H1 (cell line): ENCODE data around the gene MMP20. TPM values are rescaled to one million over a fixed set of nuclear protein-coding genes. Genes with fewer than 3 reads are reported as not detected.

ENCODE experiments used
- CTCF ChIA-PET: fragments of 300-600 bp; sonication (Branson Sonifier 250); formaldehyde crosslinking; loops from one replicate; lab custom pipeline; 2021; ENCODE audit not compliant: partially characterized antibody; lab: Charles Lee
- POLR2A ChIA-PET: fragments of 300-600 bp; sonication (Branson Sonifier 250); formaldehyde crosslinking; loops from one replicate; lab custom pipeline; 2021; ENCODE audit warnings: inconsistent platforms; ENCODE audit not compliant: partially characterized antibody; lab: Charles Lee
- DNase-seq, 2 experiments: peaks; one replicate each; pipeline versions ENCODE4 v3.0.0 to v3.0.0-alpha.2; 2010 to 2022; ENCODE audit warnings: low spot score in 2 of 2, low read depth in 1 of 2, mixed read lengths in 1 of 2
- FAIRE-seq: peaks from 2 replicates; lab custom pipeline; 2011; peaks lifted over from hg19 to GRCh38; lab: Jason Lieb, UNC
- H2AFZ ChIP-seq: 2 replicates; pipeline ENCODE4 v1.8.1; 2012; ENCODE audit warnings: low read length, inconsistent platforms
- H2AK5ac ChIP-seq: 2 replicates; pipeline ENCODE4 v1.6.1; 2013; ENCODE audit warnings: low read depth, low read length
- H2BK120ac ChIP-seq: replicated peaks from 2 replicates; pipeline ENCODE3; 2013; ENCODE audit warnings: low read depth, low read length, inconsistent platforms
- H2BK12ac ChIP-seq: 2 replicates; pipeline ENCODE4 v1.6.1; 2013; ENCODE audit warnings: low read depth, low read length
- H2BK15ac ChIP-seq: 2 replicates; pipeline ENCODE4 v1.6.1; 2013; ENCODE audit warnings: low read length
- H2BK20ac ChIP-seq: 2 replicates; pipeline ENCODE4 v1.6.1; 2013; ENCODE audit warnings: low read length
- H2BK5ac ChIP-seq: 2 replicates; pipeline ENCODE4 v1.6.1; 2013; ENCODE audit warnings: low read depth, low read length
- H3K14ac ChIP-seq: 2 replicates; pipeline ENCODE4 v1.6.1; 2013; ENCODE audit warnings: inconsistent platforms; ENCODE audit not compliant: insufficient read length
- H3K18ac ChIP-seq: 2 replicates; pipeline ENCODE4 v1.6.1; 2013; ENCODE audit warnings: low read length; ENCODE audit errors: extremely low read depth
- H3K23ac ChIP-seq: 2 replicates; pipeline ENCODE4 v1.6.1; 2013; ENCODE audit warnings: inconsistent platforms; ENCODE audit not compliant: insufficient read length
- H3K23me2 ChIP-seq: 2 replicates; pipeline ENCODE4 v1.6.1; 2013; ENCODE audit warnings: low read depth, low read length
- H3K27ac ChIP-seq: 2 replicates; pipeline ENCODE4 v1.6.1; 2011; ENCODE audit warnings: low read depth, low read length, inconsistent platforms
- H3K27me3 ChIP-seq, 4 experiments: replicated peaks in 1 of 4; 1 replicate in 1 of 4; 2 replicates in 3 of 4; pipeline versions ENCODE4 v1.6.1 to v1.8.1; 2011 to 2013; ENCODE audit warnings: low read length in 3 of 4, mild to moderate bottlenecking in 3 of 4, inconsistent platforms in 2 of 4, mixed read lengths in 2 of 4, moderate library complexity in 1 of 4; ENCODE audit not compliant: control insufficient read depth in 3 of 4, insufficient read depth in 3 of 4; ENCODE audit errors: extremely low read depth in 1 of 4
- H3K36me3 ChIP-seq, 4 experiments: 2 replicates each; pipeline versions ENCODE4 v1.6.1 to v1.8.1; 2011 to 2013; ENCODE audit warnings: mild to moderate bottlenecking in 4 of 4, low read length in 3 of 4, moderate library complexity in 2 of 4, control low read depth in 1 of 4, inconsistent platforms in 1 of 4; ENCODE audit not compliant: insufficient read depth in 4 of 4, control insufficient read depth in 2 of 4
- H3K4ac ChIP-seq: replicated peaks from 2 replicates; pipeline ENCODE3; 2013; ENCODE audit warnings: low read length, low read depth, mixed read lengths, inconsistent platforms; ENCODE audit not compliant: insufficient read length
- H3K4me1 ChIP-seq, 4 experiments: replicated peaks in 1 of 4; 1 replicate in 1 of 4; 2 replicates in 3 of 4; pipeline versions ENCODE4 v1.6.1 to v1.8.1; 2011 to 2013; ENCODE audit warnings: low read length in 3 of 4, inconsistent platforms in 2 of 4, mixed read lengths in 1 of 4; ENCODE audit not compliant: insufficient read depth in 4 of 4, control insufficient read depth in 3 of 4
- H3K4me2 ChIP-seq, 2 experiments: 2 replicates each; pipeline versions ENCODE4 v1.6.1 to v1.8.1; 2011 to 2013; ENCODE audit warnings: low read depth in 2 of 2, low read length in 2 of 2, control low read depth in 1 of 2, inconsistent platforms in 1 of 2, mild to moderate bottlenecking in 1 of 2; ENCODE audit not compliant: insufficient read depth in 1 of 2
- H3K4me3 ChIP-seq, 4 experiments: fragments of 200-600, 300-600 bp in 1 of 4; sonication (generic), shearing (Covaris generic), sonication (Bioruptor Twin) in 1 of 4; 2 replicates each; pipeline versions ENCODE4 v1.5.1 to v1.8.1; 2011 to 2016; ENCODE audit warnings: low read length in 4 of 4, low read depth in 3 of 4, control low read depth in 2 of 4, inconsistent platforms in 2 of 4, mild to moderate bottlenecking in 2 of 4, mixed read lengths in 1 of 4, moderate library complexity in 1 of 4; ENCODE audit not compliant: insufficient read depth in 2 of 4; ENCODE audit errors: extremely low read depth in 1 of 4
- H3K56ac ChIP-seq: replicated peaks from 2 replicates; pipeline ENCODE3; 2013; ENCODE audit warnings: low read depth, mild to moderate bottlenecking, mixed read lengths, low read length, inconsistent platforms; ENCODE audit not compliant: insufficient read length
- H3K79me1 ChIP-seq: 2 replicates; pipeline ENCODE4 v1.6.1; 2013; ENCODE audit warnings: low read depth, low read length, control low read depth
- H3K79me2 ChIP-seq, 2 experiments: 2 replicates each; pipeline versions ENCODE4 v1.6.1 to v1.8.1; 2012 to 2013; ENCODE audit warnings: low read length in 2 of 2, mild to moderate bottlenecking in 2 of 2, inconsistent platforms in 1 of 2; ENCODE audit not compliant: insufficient read depth in 2 of 2, control insufficient read depth in 1 of 2
- H3K9ac ChIP-seq, 4 experiments: replicated peaks in 1 of 4; 1 replicate in 1 of 4; 2 replicates in 3 of 4; pipeline versions ENCODE4 v1.6.1 to v1.8.1; 2011 to 2013; ENCODE audit warnings: low read depth in 3 of 4, low read length in 3 of 4, control low read depth in 2 of 4, mild to moderate bottlenecking in 2 of 4, moderate library complexity in 2 of 4, inconsistent platforms in 1 of 4; ENCODE audit errors: extremely low read depth in 1 of 4
- H3K9me3 ChIP-seq, 2 experiments: 2 replicates each; pipeline versions ENCODE4 v1.6.1 to v1.8.1; 2012 to 2013; ENCODE audit warnings: mild to moderate bottlenecking in 2 of 2, moderate library complexity in 2 of 2, control low read depth in 1 of 2, inconsistent platforms in 1 of 2, low read depth in 1 of 2, low read length in 1 of 2, mixed read lengths in 1 of 2; ENCODE audit not compliant: insufficient read depth in 2 of 2
- H4K20me1 ChIP-seq, 2 experiments: replicated peaks in 1 of 2; 2 replicates each; pipeline versions ENCODE3 to v1.8.1; 2011 to 2013; ENCODE audit warnings: inconsistent platforms in 2 of 2, low read length in 2 of 2, mild to moderate bottlenecking in 1 of 2; ENCODE audit not compliant: insufficient read depth in 2 of 2, control insufficient read depth in 1 of 2
- H4K5ac ChIP-seq: 2 replicates; pipeline ENCODE4 v1.6.1; 2013; ENCODE audit warnings: low read length, low read depth, mixed read lengths, inconsistent platforms; ENCODE audit not compliant: insufficient read length
- H4K8ac ChIP-seq: 2 replicates; pipeline ENCODE4 v1.8.0; 2013; ENCODE audit warnings: mild to moderate bottlenecking, moderate library complexity, low read length, inconsistent platforms; ENCODE audit not compliant: insufficient read depth; ENCODE audit errors: extremely low read depth
- H4K91ac ChIP-seq: replicated peaks from 2 replicates; pipeline ENCODE3; 2013; ENCODE audit warnings: low read length, mixed read lengths, inconsistent platforms; ENCODE audit not compliant: insufficient read length
- ATF3 ChIP-seq: IDR thresholded peaks from 2 replicates; pipeline ENCODE4 v1.6.1; 2011; ENCODE audit warnings: low read depth, mild to moderate bottlenecking, low read length; ENCODE audit not compliant: insufficient read depth
- CHD1 ChIP-seq: IDR thresholded peaks from 2 replicates; pipeline ENCODE4 v1.6.1; 2012; ENCODE audit warnings: low read depth, low read length, improper control_type of control experiment
- CTCF ChIP-seq, 3 experiments: IDR thresholded peaks; 1 replicate in 2 of 3; 2 replicates in 1 of 3; pipeline versions ENCODE4 v1.5.1 to v1.6.1; 2011; ENCODE audit warnings: low read length in 3 of 3, mild to moderate bottlenecking in 3 of 3, inconsistent platforms in 2 of 3, low read depth in 1 of 3, moderate library complexity in 1 of 3; ENCODE audit not compliant: insufficient read depth in 1 of 3; ENCODE audit errors: control extremely low read depth in 1 of 3
- EZH2 ChIP-seq: fragments of 200-600 bp; sonication (generic); IDR thresholded peaks from 2 replicates; pipeline ENCODE4 v1.7.1; 2012; ENCODE audit warnings: low read depth, mild to moderate bottlenecking, moderate library complexity, low read length, inconsistent platforms; ENCODE audit not compliant: severe bottlenecking
- HDAC6 ChIP-seq: IDR thresholded peaks from one replicate; pipeline ENCODE4 v1.7.1; 2012; ENCODE audit warnings: low read depth, mild to moderate bottlenecking, inconsistent platforms, low read length, moderate library complexity
- MAX ChIP-seq: IDR thresholded peaks from 2 replicates; pipeline ENCODE4 v1.6.1; 2012; ENCODE audit warnings: inconsistent platforms
- WGBS, 2 experiments: shearing (Covaris generic) in 1 of 2; methylation state at CpG; one replicate each; pipeline versions ENCODE4 v1.1.6 to v1.1.7; 2013 to 2015; ENCODE audit warnings: low lambda C conversion rate in 2 of 2, mixed read lengths in 2 of 2, inconsistent platforms in 1 of 2, low coverage in 1 of 2, missing lambda C conversion rate in 1 of 2; ENCODE audit not compliant: insufficient replicate concordance in 2 of 2, insufficient coverage in 1 of 2, insufficient read length in 1 of 2; ENCODE audit errors: extremely low coverage in 1 of 2, missing lambda C conversion rate in 1 of 2; 5-methylcytosine and 5-hydroxymethylcytosine counted together
- polyA plus RNA-seq, 7 experiments: library from polyadenylated mRNA; depleted of rRNA in 3 of 7; stranded (reverse) in 5 of 7; unstranded in 2 of 7; fragments of >200 nt in 5 of 7; fragments of 200-250 nt in 2 of 7; gene quantifications; 1 replicate in 5 of 7; 2 replicates in 1 of 7; 4 replicates in 1 of 7; pipeline versions ENCODE4 v1.2.1 to v1.2.3, GENCODE V29; 2011 to 2013; ENCODE audit warnings: missing spikeins in 2 of 7, mixed read lengths in 2 of 7
- total RNA-seq: library from RNA; stranded (reverse); fragmentation: NEBNext Ultra II Directional; extraction: Animal tissue kit (Norgen Biotek cat#: 25700); gene quantifications from 2 replicates; pipeline ENCODE4 v1.2.1, GENCODE V29; 2021

MMP20 gene
- total and polyA plus RNA-seq, 2 of the 8 experiments (the other 6 are each of a cell fraction or from before 2014, with no cell fraction given), result not detected

- Histone ChIP-seq H2AFZ (no peak overlapping the region), H3K9ac (no peak overlapping the region), H3K23me2 (no peaks in the 10 kb centered on the region), H3K27me3 (no peaks in the 10 kb centered on the region), H3K4me2 (no peak overlapping the region), H2AK5ac (no peak overlapping the region), H3K4me3 (no peak overlapping the region), H4K5ac (no peak overlapping the region), H4K91ac (no peak overlapping the region), H2BK12ac (no peak overlapping the region), H3K79me2 (no peaks in the 10 kb centered on the region), H3K4me1 (no peaks in the 10 kb centered on the region), H3K14ac (no peak overlapping the region), H3K56ac (no peak overlapping the region), H3K79me1 (no peaks in the 10 kb centered on the region), H4K20me1 (no peaks in the 10 kb centered on the region), H3K27ac (no peak overlapping the region), H2BK15ac (no peak overlapping the region), H3K18ac (no peak overlapping the region), H2BK20ac (no peak overlapping the region), H3K36me3 (no peaks in the 10 kb centered on the region), H4K8ac (no peak overlapping the region), H2BK5ac (no peak overlapping the region), H3K23ac (no peak overlapping the region), H3K9me3 (no peaks in the 10 kb centered on the region), H2BK120ac (no peak overlapping the region), H3K4ac (no peak overlapping the region)
- ChIA-PET POLR2A (no interaction called here), CTCF (no interaction called here)
- no peak for DNase-seq
- no peak for FAIRE-seq
- 88% methylated on average over 3 of the region's 3 CpGs; no CpG with 5 or more reads in 1 of the 2 experiments for WGBS, 2 experiments
- TF ChIP-seq CHD1 (no peak), MAX (no peak), CTCF (IDR thresholded peaks at IDR 0.05; ENCODE audit: control extremely low read depth in 1 of 3, insufficient read depth in 1 of 3, low read depth in 1 of 3, low read length in 3 of 3) (no peak), HDAC6 (no peak), ATF3 (no peak), EZH2 (no peak)
These were observed 48.8 kb downstream of the MMP20 start for GRCh38 chr11:102576350-102576749.
